GM19395 (cell line): ENCODE results near the gene CAMSAP1.
"Not testable (repeated sequence)": the region's sequence is repeated elsewhere in the genome, so short reads cannot be mapped to it uniquely, and the experiment has no call there.

Experiments used
- ATAC-seq: cut with Tn5 transposase; IDR thresholded peaks from one replicate; pipeline ENCODE4 v1.9.1; 2021; ENCODE audit warnings: mild to moderate bottlenecking, moderate library complexity; ENCODE audit not compliant: unreplicated experiment

The CAMSAP1 gene

GRCh38 chr9:135921749-135922310 lies 14.5 kb upstream of the CAMSAP1 start:
- no peak for ATAC-seq

GRCh38 chr9:135920973-135921585 lies 13.7 kb upstream of the CAMSAP1 start:
- ATAC-seq, result no peak

- ATAC-seq, result no peak
These were observed 13.0 kb upstream of the CAMSAP1 start for GRCh38 chr9:135920256-135920930.

GRCh38 chr9:135919318-135919890 lies 12.1 kb upstream of the CAMSAP1 start:
- no peak for ATAC-seq

- not testable (repeated sequence) for ATAC-seq
These were observed 8.9 kb upstream of the CAMSAP1 start for GRCh38 chr9:135916227-135916626.

GRCh38 chr9:135914921-135915320 lies 7.6 kb upstream of the CAMSAP1 start:
- ATAC-seq, result no peak

- not testable (repeated sequence) for ATAC-seq
These were observed 3.9 kb upstream of the CAMSAP1 start for GRCh38 chr9:135911233-135911632.

- no peak for ATAC-seq
These were observed 3.4 kb upstream of the CAMSAP1 start for GRCh38 chr9:135910757-135911156.

- no peak for ATAC-seq
These were observed 2.9 kb upstream of the CAMSAP1 start for GRCh38 chr9:135910216-135910615.

GRCh38 chr9:135909371-135909770 lies 2.0 kb upstream of the CAMSAP1 start:
- ATAC-seq, result no peak

GRCh38 chr9:135908754-135909204 lies 1.4 kb upstream of the CAMSAP1 start:
- ATAC-seq, result no peak

- ATAC-seq, result no peak
These were observed 877 bp upstream of the CAMSAP1 start for GRCh38 chr9:135908093-135908753.

GRCh38 chr9:135907006-135907430 lies 328 bp downstream of the CAMSAP1 start:
- ATAC-seq, result peak; percentile 28

GRCh38 chr9:135906291-135907005 lies 898 bp downstream of the CAMSAP1 start:
- ATAC-seq, result peak; percentile 11

GRCh38 chr9:135905380-135906258 lies 1.7 kb downstream of the CAMSAP1 start:
- no peak for ATAC-seq

GRCh38 chr9:135903786-135904520 lies 3.4 kb downstream of the CAMSAP1 start:
- no peak for ATAC-seq

- no peak for ATAC-seq
These were observed 4.0 kb downstream of the CAMSAP1 start for GRCh38 chr9:135903358-135903656.

GRCh38 chr9:135902655-135903357 lies 4.5 kb downstream of the CAMSAP1 start:
- ATAC-seq, result no peak

- ATAC-seq, result no peak
These were observed 5.5 kb downstream of the CAMSAP1 start for GRCh38 chr9:135901826-135902225.
